SHP77 (cell line): ENCODE data around the gene ENTPD1.
"Not testable (repeated sequence)": the region's sequence is repeated elsewhere in the genome, so short reads cannot be mapped to it uniquely, and the experiment has no call there.

Experiments used
- DNase-seq, 2 experiments: peaks; one replicate each; lab custom pipeline; 2025; lab: John Stamatoyannopoulos, UW

ENTPD1 gene

GRCh38 chr10:95794195-95794594, 38.2 kb downstream of the ENTPD1 start:
- no peak for DNase-seq

GRCh38 chr10:95795602-95796001, 39.6 kb downstream of the ENTPD1 start:
- DNase-seq = no peak

- DNase-seq = no peak
Measured at GRCh38 chr10:95796504-95796903, 40.5 kb downstream of the ENTPD1 start.

- no peak for DNase-seq
Measured at GRCh38 chr10:95798096-95798855, 42.3 kb downstream of the ENTPD1 start.

- DNase-seq = not testable (repeated sequence)
Measured at GRCh38 chr10:95800286-95800685, 44.3 kb downstream of the ENTPD1 start.

GRCh38 chr10:95806687-95807380, 50.9 kb downstream of the ENTPD1 start:
- not testable (repeated sequence) for DNase-seq

GRCh38 chr10:95808705-95809308, 52.8 kb downstream of the ENTPD1 start:
- DNase-seq = not testable (repeated sequence)

GRCh38 chr10:95809370-95810197, 53.6 kb downstream of the ENTPD1 start:
- DNase-seq = no peak

GRCh38 chr10:95810198-95810976, 54.4 kb downstream of the ENTPD1 start:
- DNase-seq = no peak

- no peak for DNase-seq
Measured at GRCh38 chr10:95813054-95813685, 57.2 kb downstream of the ENTPD1 start.

- DNase-seq = no peak
Measured at GRCh38 chr10:95814011-95814727, 58.2 kb downstream of the ENTPD1 start.

GRCh38 chr10:95815133-95815532, 59.2 kb downstream of the ENTPD1 start:
- DNase-seq = no peak

- no peak for DNase-seq
Measured at GRCh38 chr10:95815701-95816240, 59.8 kb downstream of the ENTPD1 start.

- DNase-seq = no peak
Measured at GRCh38 chr10:95818010-95818409, 62.0 kb downstream of the ENTPD1 start.

GRCh38 chr10:95818668-95819067, 62.7 kb downstream of the ENTPD1 start:
- no peak for DNase-seq

- DNase-seq = no peak
Measured at GRCh38 chr10:95819620-95820329, 63.8 kb downstream of the ENTPD1 start.

GRCh38 chr10:95820363-95820762, 64.4 kb downstream of the ENTPD1 start:
- DNase-seq = no peak

GRCh38 chr10:95821720-95822119, 65.8 kb downstream of the ENTPD1 start:
- no peak for DNase-seq

GRCh38 chr10:95830044-95830443, 74.1 kb downstream of the ENTPD1 start:
- no peak for DNase-seq
